ENCODE data around the gene TMEM219. TPM values are rescaled to one million over a fixed set of nuclear protein-coding genes. Genes with fewer than 3 reads are reported as not detected.
A peak's percentile ranks its signal among the peaks of the same experiment; 100 is the strongest.

Gene TMEM219
- total and polyA plus RNA-seq, 10 of the 15 experiments (the other 5 are each of a cell fraction or from before 2014, with no cell fraction given) = 33.6 to 74.6 (median 56.5) TPM

GRCh38 chr16:29995911-29996765, 34.3 kb downstream of the TMEM219 start, which contains the start of gene INO80E (continued):
- TF ChIP-seq CREB1 (IDR thresholded peaks at IDR 0.05; ENCODE audit: low read depth) (peak; percentile 98), NR2C2 (IDR thresholded peaks at IDR 0.05; ENCODE audit: borderline replicate concordance, control insufficient read depth, insufficient read length, low read depth) (no peak), FOXK2 (IDR thresholded peaks at IDR 0.05) (peak; percentile 44; the same call in 1 of the 2 replicates), MTA2 (IDR thresholded peaks at IDR 0.05; ENCODE audit: low read depth) (no peak), GATAD2B (conservative IDR thresholded peaks at IDR 0.05; ENCODE audit: low read depth) (peak; percentile 52; the same call in 1 of the 2 replicates), ZNF687 (IDR thresholded peaks at IDR 0.05) (0 out of 2 replicates have a peak, but pooled peaks have one; percentile 44), ZBTB40 (IDR thresholded peaks at IDR 0.05; ENCODE audit: borderline replicate concordance) (peak; percentile 76; the same call in 1 of the 2 replicates), RCOR1 (conservative IDR thresholded peaks at IDR 0.05; ENCODE audit: low read depth, low read length) (no peak), SMARCA5 (IDR thresholded peaks at IDR 0.05) (0 out of 2 replicates have a peak, but pooled peaks have one; percentile 48), E2F4 (IDR thresholded peaks at IDR 0.05; ENCODE audit: low read depth, low read length) (peak; percentile 47; the same call in 1 of the 2 replicates), NBN (IDR thresholded peaks at IDR 0.05) (peak; percentile 85), BACH1 (IDR thresholded peaks at IDR 0.05; ENCODE audit: borderline replicate concordance) (peak; percentile 25; the same call in 1 of the 2 replicates), RFX5 (IDR thresholded peaks at IDR 0.05; ENCODE audit: low read depth, low read length) (no peak), MLLT1 (IDR thresholded peaks at IDR 0.05) (peak; percentile 92), MEF2A (IDR thresholded peaks at IDR 0.05; ENCODE audit: insufficient read depth, low read depth, low read length) (0 out of 2 replicates have a peak, but pooled peaks have one; percentile 26)

All from GM12878 (cell line).